CD4-positive, alpha-beta T cell treated with Interleukin-17A for 1 hour (primary cell): ENCODE measurements around the gene LIN52.

Experiments used
- DNase-seq: peaks from one replicate; pipeline ENCODE4 v3.0.0-alpha.2; 2020

The LIN52 gene

DNA sequence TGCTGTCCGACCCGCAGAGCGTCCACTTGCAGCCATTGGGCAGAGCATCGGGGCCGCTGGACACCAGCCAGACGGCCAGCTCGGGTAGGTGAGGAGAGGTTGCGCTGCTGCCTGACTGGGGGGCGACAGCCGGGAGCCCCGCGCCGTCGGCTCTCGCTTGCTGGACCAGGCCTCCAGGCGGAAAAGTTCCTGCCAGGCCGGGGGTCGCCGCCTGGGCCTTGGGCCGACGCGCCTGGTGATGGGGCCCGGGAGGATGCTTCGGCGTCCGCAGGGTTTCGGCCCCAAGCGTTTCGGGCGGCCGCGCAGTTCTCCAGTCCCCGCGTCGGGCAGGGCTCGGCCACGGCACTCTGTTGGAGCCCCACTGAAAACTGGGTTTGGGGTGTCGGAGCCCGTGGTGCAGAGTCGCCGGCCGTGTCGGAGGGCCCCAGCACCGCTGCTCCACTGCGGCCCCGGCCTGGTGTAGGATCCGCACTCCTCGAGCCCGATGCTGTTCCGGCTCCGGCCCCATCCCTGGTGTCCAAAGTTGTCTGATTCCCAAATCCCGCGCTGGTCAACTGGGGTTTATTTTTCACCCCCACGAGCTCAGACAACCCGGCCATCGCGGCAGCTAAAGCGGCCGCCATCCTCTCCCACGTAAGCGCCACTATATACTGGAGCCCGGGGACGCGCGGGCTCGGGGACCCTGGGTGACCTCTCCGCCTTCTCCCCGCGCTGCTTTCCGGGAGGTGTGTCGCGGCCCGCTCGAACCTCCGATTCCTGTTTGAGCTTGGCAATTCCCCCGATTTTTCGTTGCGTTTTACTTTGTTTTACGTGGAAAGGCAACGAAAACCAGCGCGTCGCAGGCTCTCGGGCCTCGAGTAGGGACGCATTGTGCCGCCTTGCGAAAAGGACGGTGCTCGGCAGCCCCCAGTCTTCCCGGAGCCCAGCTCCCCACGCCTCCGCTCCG, 155.4 kb downstream of the LIN52 start:
- DNase-seq, result no peak

DNA sequence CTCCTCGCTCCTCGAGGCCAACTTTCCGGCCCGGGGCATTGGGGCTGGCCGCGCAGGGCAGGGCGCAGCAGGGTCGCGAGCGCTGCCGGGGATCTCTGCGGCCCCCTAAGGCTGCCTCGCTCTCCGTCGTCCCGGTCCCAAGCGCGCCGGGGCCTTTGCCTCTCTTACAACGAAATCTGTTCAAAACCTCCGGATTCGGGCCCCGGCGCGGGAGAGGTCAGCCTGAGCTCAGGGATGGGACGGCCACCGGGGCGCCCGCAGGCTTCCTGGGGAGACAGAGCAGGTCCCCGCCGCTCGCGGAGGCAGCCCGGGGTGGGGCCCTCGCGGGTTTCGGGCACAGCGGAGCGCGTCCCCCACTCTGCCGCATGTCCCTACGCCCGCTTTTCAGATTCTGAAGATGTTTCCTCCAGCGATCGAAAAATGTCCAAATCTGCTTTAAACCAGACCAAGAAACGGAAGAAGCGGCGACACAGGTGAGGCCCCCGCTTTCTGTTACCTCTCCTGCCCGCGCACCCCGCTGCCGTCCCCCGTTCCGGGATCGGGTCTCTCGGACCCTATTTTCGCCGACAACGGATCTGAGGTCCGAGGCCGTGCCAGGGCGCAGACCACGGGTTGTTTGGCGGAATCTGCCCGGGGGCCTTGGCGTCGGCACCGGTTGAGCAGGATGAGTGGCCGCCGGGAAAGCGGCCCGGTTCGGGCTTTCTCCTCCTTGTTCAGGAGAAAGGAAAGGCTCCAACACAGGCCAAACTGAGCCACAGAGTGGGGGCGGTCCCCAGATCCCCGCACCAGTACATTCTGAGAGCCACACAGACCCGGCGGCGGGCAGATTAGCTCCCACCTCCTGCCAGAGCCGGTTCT, 156.3 kb downstream of the LIN52 start:
- DNase-seq, result peak; percentile 12

DNA sequence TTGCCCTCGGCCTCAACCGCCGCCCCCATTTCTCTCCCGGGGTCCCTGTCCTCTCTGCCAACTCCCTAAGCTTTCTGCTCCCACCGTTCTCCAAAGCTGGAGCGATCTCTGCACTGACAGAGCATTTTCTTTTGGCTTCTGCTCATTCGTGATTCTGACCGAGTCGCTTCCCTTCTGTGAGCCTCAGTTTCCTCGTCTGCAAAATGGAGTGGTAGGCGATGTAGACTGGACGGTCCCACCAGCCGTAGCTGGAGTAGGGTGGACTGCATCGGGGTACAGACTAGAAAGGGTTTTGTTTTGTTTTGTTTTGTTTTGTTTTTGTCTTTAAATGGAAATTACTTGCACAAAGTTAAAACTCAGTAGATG, 156.9 kb downstream of the LIN52 start:
- no peak for DNase-seq

DNA sequence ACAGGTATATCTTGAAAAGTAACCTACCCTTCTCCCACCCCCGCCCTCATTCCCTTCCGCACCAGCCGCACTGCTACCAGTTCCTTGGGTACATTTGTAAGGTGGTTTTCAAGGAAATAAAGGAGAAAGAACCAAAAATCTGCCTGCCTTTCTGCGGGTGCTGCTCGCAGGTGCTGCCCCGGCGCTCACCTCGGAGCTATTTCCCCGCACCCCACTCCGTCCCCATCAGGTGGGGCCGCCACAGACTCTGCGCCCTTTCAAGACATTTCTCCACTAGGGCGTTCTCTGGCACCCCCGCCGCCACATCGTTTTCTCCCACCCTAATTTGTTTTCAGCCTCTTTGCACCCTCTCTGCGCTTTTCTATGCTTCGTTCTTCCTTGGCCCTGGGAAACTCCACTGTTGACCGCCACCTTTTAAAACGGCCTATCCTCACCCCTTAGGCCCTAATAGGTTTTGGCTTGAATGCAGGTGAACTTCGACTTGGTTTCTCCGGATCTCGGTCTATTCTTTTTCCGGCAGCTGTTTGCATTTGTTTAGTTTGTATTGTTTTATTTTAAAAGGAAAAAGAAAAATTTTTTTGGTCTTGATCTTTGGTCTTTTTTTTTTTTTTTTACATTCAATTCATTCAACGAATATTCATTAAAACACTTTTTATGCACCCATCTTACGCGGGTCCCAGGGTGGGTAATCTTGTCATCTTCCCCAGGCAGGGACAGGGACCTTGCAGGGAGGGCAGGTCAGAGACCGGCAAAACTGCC, 157.4 kb downstream of the LIN52 start:
- no peak for DNase-seq

DNA sequence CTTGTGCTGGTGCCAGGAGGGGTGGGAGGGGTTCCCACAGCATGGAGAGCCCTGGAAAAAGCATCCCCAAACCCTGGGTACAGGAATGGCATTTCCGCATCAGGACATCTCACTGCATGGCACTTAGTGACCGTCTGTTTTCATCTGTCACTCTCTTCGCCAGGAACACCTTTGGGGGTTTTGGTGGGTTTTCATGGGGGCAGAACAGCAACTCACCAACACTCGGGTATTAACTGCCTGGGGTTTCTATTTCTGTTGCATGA, 158.0 kb downstream of the LIN52 start:
- no peak for DNase-seq

DNA sequence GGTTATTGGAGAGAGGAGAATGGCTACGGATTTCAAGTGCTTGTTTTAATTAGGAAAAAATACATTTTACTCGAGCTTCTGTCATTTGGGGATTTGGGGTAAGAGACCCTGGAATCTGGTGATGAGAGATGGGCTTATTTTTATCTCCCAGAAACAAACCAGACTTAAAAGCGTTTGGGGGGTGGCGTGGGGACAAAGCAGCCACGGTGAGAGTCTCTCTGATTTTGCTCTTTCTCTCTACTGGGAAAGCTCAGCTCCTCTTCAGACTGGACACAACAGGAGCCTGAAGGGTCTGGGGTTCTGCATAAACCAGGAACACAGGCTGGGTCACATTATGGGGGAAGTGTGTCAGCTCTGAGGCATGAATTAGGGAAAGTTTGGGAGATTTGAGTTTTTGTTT, 158.3 kb downstream of the LIN52 start:
- DNase-seq, result no peak

DNA sequence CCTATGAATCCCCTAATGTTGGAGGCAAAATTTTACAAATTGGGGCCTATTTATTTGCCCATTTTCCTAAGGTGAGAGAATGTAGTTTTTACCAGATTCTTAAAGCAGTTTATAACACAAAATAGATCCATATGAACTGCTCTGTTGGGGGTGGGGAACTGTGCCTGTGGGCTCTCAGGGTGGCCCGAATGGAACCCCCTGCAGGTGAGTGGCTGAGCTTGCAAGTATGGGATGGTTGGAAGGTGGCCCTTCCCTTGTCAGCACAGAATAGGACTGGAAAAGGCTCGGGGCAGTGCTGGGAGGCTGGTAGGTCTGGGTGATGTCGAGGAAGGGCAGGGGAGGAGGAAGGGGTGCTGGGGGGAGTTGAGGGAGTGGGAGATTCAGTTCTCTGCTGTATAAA, 159.4 kb downstream of the LIN52 start:
- DNase-seq, result no peak

DNA sequence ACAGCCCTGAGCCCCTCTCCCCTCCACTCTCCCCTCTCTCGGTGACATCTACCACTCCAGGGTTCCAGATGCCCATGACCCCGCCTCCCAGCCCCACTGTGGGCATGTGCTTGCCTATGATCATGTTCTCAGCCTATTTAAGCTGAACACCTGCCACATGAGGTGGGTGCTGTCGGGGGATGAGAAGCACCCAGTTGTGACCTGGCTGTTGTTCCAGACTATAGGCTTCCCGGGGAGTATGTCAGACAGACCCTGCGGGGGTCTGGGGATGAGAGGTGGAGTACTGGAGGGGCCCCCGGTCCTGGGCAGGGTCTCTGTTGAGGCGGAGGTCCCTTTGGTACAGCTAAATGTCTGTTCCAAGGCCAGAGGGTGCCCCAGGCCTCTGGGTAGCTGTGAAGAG, 160.5 kb downstream of the LIN52 start:
- no peak for DNase-seq

DNA sequence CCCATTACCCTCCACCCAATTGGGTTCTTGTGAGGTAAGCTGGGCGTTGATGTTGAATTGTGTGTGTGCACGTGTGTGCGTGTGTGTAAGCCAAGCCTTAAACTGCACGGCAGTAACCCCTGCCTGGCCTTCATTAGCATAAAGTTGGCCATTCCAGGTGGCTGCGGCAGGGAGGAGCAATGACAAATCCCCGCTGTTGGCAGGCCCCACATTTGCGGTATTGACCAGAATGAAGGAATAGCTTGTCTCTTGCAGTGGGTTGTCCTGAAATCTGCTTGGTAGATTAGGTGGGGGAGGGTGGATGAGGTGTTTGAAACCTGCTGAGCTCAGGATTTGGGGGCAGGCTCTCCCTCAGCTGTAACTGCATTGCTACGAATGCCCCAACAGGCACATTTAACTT, 161.8 kb downstream of the LIN52 start:
- DNase-seq, result no peak

DNA sequence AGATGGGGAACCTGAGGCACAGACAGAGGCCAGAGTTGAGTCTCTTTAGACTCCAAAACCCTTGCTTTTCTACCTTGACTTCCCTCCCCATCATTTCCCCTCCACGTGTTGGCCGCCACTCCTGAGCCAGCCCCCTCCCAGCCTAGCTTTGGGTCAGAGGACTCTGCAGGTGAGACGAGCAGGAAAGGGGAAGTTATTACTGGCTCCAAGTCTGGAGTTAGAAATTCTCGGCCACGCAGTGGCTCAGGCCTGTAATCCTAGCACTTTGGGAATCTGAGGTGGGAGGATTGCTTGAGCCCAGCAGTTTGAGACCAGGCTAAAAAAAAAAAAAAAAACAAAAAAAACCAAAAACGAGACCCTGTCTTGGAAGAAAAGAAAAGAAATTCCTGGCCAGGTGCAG, 163.3 kb downstream of the LIN52 start:
- no peak for DNase-seq

DNA sequence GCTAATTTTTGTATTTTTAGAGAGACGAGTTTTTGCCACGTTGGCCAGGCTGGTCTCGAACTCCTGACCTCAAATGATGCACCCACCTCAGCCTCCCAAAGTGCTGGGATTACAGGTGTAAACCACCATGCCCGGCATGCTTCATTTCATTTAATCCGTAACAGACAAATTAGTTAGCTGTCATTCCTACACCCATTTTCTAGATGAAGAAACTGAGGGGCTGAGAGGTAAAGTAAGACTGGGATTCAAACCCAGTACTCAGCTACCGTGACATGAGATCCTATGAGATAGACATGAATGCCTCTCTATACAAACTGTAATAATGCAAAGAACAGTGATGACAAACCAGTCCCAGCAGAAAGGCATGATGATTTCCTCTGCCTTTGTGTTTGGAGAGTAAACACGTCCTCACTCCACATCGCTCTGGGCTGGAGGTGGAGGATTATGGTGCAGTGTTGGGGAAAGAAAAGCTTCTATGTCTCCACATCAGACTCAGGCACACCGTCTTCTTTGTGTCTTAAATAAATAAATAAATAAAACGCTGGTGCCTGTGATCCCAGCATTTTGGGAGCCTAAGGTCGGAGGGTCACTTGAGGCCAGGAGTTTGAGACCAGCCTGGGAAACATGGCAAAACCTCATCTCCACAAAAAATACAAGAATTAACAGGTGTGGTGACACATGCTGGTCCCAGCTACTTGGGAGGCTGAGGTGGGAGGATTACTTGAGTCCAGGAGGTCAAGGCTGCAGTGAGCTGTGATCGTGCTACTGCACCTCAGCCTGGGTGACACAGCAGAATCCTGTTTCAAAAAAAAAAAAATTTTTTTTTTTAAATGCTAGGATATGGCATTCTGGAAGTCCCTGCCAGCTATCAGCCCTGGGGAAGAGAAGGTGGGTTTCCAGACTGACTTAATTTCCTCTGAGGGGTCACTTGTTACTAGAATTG, 164.9 kb downstream of the LIN52 start:
- DNase-seq, result no peak
